OCI-LY7 (cell line): ENCODE results near the gene DNAJC1. TPM values are rescaled to one million over a fixed set of nuclear protein-coding genes. Genes with fewer than 3 reads are reported as not detected.

Experiments
- BruUV-seq: library from RNA; stranded (reverse); fragments of 400-500 nt; replicated peaks from 2 replicates; lab custom pipeline; 2021; lab: Mats Ljungman, UMichigan
- CTCF ChIA-PET: fragments of 300-600 bp; sonication (Branson Sonifier 250); formaldehyde crosslinking; loops from one replicate; lab custom pipeline; 2022; ENCODE audit warnings: antibody characterized with exemption; ENCODE audit not compliant: unreplicated experiment; lab: Charles Lee
- POLR2A ChIA-PET: fragments of 300-600 bp; sonication (Branson Sonifier 250); formaldehyde crosslinking; loops from one replicate; lab custom pipeline; 2022; ENCODE audit warnings: antibody characterized with exemption; lab: Charles Lee
- DNase-seq: peaks from one replicate; pipeline ENCODE4 v3.0.0-alpha.2; 2015; ENCODE audit warnings: low spot score
- H2AFZ ChIP-seq: fragments of 200-600 bp; sonication (generic), shearing (Covaris generic); 2 replicates; pipeline ENCODE4 v1.6.1; 2014; ENCODE audit warnings: mild to moderate bottlenecking, antibody characterized with exemption, low read length, moderate library complexity
- H3K27ac ChIP-seq: fragments of 200-600 bp; sonication (generic); 2 replicates; pipeline ENCODE4 v1.5.1; 2014; ENCODE audit warnings: mixed run types, low read depth, mild to moderate bottlenecking, moderate library complexity, low read length, inconsistent platforms; ENCODE audit not compliant: poor library complexity, severe bottlenecking
- H3K36me3 ChIP-seq: fragments of 200-600 bp; sonication (generic); 2 replicates; pipeline ENCODE4 v1.6.1; 2014; ENCODE audit warnings: mild to moderate bottlenecking, antibody characterized with exemption, low read length, moderate library complexity, mixed read lengths; ENCODE audit not compliant: insufficient read depth
- H3K4me1 ChIP-seq: fragments of 200-600 bp; sonication (generic); 2 replicates; pipeline ENCODE4 v1.5.1; 2014; ENCODE audit warnings: mild to moderate bottlenecking, low read length; ENCODE audit not compliant: insufficient read depth, poor library complexity, severe bottlenecking
- H3K4me2 ChIP-seq: fragments of 200-600 bp; sonication (generic); 2 replicates; pipeline ENCODE4 v1.6.1; 2014; ENCODE audit warnings: mild to moderate bottlenecking, low read length
- H3K4me3 ChIP-seq: fragments of 200-600 bp; sonication (generic); 2 replicates; pipeline ENCODE4 v1.5.1; 2014; ENCODE audit warnings: mild to moderate bottlenecking, low read depth, low read length; ENCODE audit not compliant: poor library complexity, severe bottlenecking
- H3K79me2 ChIP-seq: fragments of 200-600 bp; sonication (generic); 2 replicates; pipeline ENCODE4 v1.6.1; 2016; ENCODE audit warnings: low read depth, mild to moderate bottlenecking, low read length, moderate library complexity, mixed read lengths; ENCODE audit not compliant: insufficient read depth
- H3K9me2 ChIP-seq: fragments of 200-600 bp; sonication (generic); 2 replicates; pipeline ENCODE4 v1.6.1; 2016; ENCODE audit warnings: mild to moderate bottlenecking, low read length, mixed read lengths; ENCODE audit not compliant: insufficient read depth
- H3K9me3 ChIP-seq: fragments of 200-600 bp; sonication (generic); 2 replicates; pipeline ENCODE4 v1.6.1; 2014; ENCODE audit warnings: mild to moderate bottlenecking, mixed run types, low read length, mixed read lengths
- H4K20me1 ChIP-seq: fragments of 200-600 bp; sonication (generic); 2 replicates; pipeline ENCODE4 v1.6.1; 2014; ENCODE audit warnings: mild to moderate bottlenecking, antibody characterized with exemption, low read length, moderate library complexity, mixed read lengths; ENCODE audit not compliant: insufficient read depth
- CTCF ChIP-seq: fragments of 200-600 bp; sonication (generic); conservative IDR thresholded peaks from 2 replicates; pipeline ENCODE4 v1.5.1; 2014; ENCODE audit warnings: mild to moderate bottlenecking, antibody characterized with exemption, low read length, moderate library complexity, mixed read lengths
- EZH2phosphoT487 ChIP-seq: fragments of 200-600 bp; sonication (generic); IDR thresholded peaks from 2 replicates; pipeline ENCODE4 v1.6.1; 2018; ENCODE audit warnings: low read depth, borderline replicate concordance, mild to moderate bottlenecking, mixed run types, antibody characterized with exemption, low read length, moderate library complexity, mixed read lengths
- intact Hi-C: fragments of 100-400 bp; cut with micrococcal nuclease; formaldehyde crosslinking; loops from one replicate; pipeline ENCODE4 v1.10.0; 2022; ENCODE audit not compliant: unreplicated experiment
- total RNA-seq, 2 experiments: library from RNA; depleted of rRNA in 1 of 2; stranded (reverse); fragments of >200 nt in 1 of 2; shearing (Covaris generic) in 1 of 2; gene quantifications; 2 replicates each; pipeline ENCODE4 v1.2.3, GENCODE V29; 2014 to 2022

Gene DNAJC1
- total RNA-seq, 2 experiments from 2014 or later: 7.1 to 16.9 TPM

DNA sequence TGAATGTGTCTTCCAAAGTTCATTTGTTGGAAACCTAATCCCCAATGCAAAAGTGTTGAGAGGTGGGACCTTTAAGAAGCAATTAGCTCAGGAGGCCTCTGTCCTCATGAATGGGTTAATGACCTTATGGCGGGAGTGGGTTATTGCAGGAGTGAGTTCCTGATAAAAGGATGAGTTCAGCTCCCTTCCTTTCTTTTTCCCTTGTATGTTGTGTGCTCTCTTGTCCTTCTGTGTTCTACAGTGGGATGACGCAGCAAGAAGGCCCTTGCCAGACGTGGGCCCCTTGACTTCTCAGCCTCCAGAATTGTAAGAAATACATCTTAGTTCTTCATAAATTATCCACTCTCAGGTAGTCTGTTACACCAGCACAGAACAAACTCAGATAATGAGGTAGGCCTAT, 206.0 kb downstream of the DNAJC1 start:
- Histone ChIP-seq H3K4me3 (no peak overlapping the region), H2AFZ (no peak overlapping the region), H3K9me3 (no peaks in the 10 kb centered on the region), H4K20me1 (no peaks in the 10 kb centered on the region), H3K79me2 (no peaks in the 10 kb centered on the region), H3K27ac (no peak overlapping the region), H3K9me2 (no peaks in the 10 kb centered on the region), H3K36me3 (no peaks in the 10 kb centered on the region), H3K4me1 (no peaks in the 10 kb centered on the region), H3K4me2 (no peak overlapping the region)
- BruUV-seq: no TSS peak
- TF ChIP-seq EZH2phosphoT487 (no peak), CTCF (no peak)
- DNase-seq: no peak
- CTCF ChIA-PET: no interaction called here
- intact Hi-C loops: no loop called here
- POLR2A ChIA-PET: no interaction called here

GRCh38 chr10:21791276-21791675, 212.3 kb downstream of the DNAJC1 start:
- H3K79me2 ChIP-seq: no peaks in the 10 kb centered on the region
- H3K36me3 ChIP-seq: no peaks in the 10 kb centered on the region
- H3K4me1 ChIP-seq: no peaks in the 10 kb centered on the region
- intact Hi-C loops: no loop called here
- no TSS peak for BruUV-seq
- H3K4me3 ChIP-seq: no peak overlapping the region
- no peak overlapping the region for H3K4me2 ChIP-seq
- TF ChIP-seq CTCF: no peak
- TF ChIP-seq EZH2phosphoT487: no peak
- POLR2A ChIA-PET: interaction anchor here (1.0 to 1.4 kb wide), 3 partner anchors 13 to 26 kb away, joined by 3 read pairs; no protein-coding TSS in a partner anchor
- H2AFZ ChIP-seq: no peak overlapping the region
- CTCF ChIA-PET: no interaction called here
- no peaks in the 10 kb centered on the region for H3K9me3 ChIP-seq
- no peak for DNase-seq
- no peaks in the 10 kb centered on the region for H3K9me2 ChIP-seq
- no peak overlapping the region for H3K27ac ChIP-seq
- no peaks in the 10 kb centered on the region for H4K20me1 ChIP-seq

GRCh38 chr10:21776883-21777282, 226.6 kb downstream of the DNAJC1 start:
- TF ChIP-seq CTCF (no peak), EZH2phosphoT487 (no peak)
- Histone ChIP-seq H3K79me2 (no peaks in the 10 kb centered on the region), H3K9me2 (0 out of 2 replicates have a peak, but pooled peaks cover 3% of the 10 kb centered on the region), H2AFZ (no peak overlapping the region), H3K4me3 (no peak overlapping the region), H3K27ac (no peak overlapping the region), H4K20me1 (no peaks in the 10 kb centered on the region), H3K9me3 (no peaks in the 10 kb centered on the region), H3K4me1 (no peaks in the 10 kb centered on the region), H3K36me3 (no peaks in the 10 kb centered on the region), H3K4me2 (no peak overlapping the region)
- DNase-seq: no peak
- intact Hi-C loops: no loop called here
- ChIA-PET CTCF (no interaction called here), POLR2A (interaction anchor here (0.6 kb wide), 1 partner anchor 80 kb away, joined by 6 read pairs; no protein-coding TSS in a partner anchor)
- no TSS peak for BruUV-seq
